Activated CD4-positive, CD25-positive, alpha-beta regulatory T cell treated with anti-CD3 and anti-CD28 coated beads, Interleukin-2, amount 50 U/mL, for 24 hours (primary cell): ENCODE measurements around the gene MYOM3.

Experiments used
- ATAC-seq, 2 donors: fragments of 150-1000 bp; cut with Tn5 transposase; one replicate each; pipeline ENCODE4 v1.10.0; 2021; ENCODE audit warnings: mild to moderate bottlenecking in 1 of 2, moderate library complexity in 1 of 2

Gene MYOM3

DNA sequence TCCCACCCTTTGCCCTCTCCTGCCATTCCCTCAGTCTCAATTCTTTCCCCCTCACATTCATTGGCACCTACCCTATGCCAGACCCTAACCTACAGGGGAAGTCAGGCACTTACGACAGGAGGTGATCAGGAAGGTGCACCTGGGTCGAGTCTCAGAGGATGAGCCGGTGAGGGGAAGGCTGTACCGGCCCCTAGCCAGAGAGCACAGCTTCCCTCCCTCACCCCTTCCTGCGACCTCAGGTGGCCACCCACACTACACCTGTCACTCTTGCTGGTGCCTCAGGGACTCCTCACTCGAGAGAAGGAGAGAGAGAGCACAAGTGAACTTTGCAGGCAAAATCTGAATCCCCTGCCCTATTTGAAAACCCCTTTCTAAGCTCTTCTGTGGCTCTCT, 1.7 kb upstream of the MYOM3 start:
- ATAC-seq, result no peak

DNA sequence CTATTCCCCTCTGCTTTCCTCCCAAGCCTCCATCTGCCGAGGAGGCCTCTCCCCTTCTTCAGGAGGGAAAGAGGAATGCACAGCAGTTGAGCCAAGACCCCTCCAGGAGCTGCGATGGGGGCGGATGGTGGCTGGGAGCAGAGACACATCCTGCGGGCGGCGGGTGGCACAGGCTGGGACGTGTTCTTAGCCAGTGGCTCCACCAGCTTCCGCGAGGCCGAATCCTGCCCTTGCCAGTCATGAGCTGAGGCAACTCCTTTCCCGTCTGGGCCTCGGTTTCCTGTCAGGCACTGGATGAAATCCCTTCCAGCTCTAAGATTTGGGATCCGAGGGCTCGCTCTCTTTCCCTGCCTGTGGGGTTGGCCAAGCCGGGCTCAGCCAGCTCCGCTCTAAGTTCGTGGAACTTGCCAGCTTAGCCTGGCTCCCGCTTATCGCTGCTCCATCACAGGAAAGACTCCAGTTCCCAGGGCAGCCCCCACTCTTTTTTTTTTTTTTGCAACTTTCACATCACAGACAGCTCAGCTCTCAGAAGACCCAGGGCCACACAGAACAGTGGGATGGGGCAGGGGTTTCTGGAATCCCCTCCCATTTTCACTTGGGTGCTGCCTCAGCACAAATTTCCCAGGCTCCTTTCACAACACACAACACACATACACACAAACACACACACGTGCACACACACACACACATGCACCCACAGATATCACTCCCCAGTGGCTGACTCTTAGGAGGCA, 506 bp downstream of the MYOM3 start:
- no peak for ATAC-seq

DNA sequence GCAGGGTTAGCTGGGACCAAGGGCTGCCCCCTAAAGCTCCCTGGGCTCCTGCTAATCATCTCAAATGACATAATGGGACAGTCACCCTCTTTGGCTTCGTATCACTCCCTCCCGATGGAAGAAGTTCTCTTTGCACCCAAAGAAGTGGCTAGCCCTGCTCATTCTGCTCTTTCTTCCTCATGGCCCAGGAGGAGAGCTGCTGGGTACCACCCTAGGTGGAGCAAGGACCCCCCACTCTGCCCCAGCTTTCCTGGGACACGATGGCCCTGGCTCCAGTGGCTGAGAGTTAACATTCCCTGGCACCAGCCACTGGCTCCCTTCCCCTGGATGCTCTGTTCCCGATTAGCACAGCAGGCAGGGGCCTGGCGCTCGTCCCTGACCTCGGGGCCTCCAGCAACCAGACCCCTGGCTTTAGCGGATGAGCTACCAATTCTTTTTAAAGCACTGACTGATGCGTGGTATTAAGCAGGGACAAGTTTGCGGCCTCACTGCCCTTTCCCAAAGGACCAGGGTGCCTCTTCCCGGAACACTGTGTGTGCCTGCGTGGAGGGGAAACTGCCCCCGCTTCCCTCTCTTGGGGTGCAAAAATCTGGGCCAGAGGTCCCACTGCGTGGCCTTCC, 1.2 kb downstream of the MYOM3 start:
- ATAC-seq, result no peak

DNA sequence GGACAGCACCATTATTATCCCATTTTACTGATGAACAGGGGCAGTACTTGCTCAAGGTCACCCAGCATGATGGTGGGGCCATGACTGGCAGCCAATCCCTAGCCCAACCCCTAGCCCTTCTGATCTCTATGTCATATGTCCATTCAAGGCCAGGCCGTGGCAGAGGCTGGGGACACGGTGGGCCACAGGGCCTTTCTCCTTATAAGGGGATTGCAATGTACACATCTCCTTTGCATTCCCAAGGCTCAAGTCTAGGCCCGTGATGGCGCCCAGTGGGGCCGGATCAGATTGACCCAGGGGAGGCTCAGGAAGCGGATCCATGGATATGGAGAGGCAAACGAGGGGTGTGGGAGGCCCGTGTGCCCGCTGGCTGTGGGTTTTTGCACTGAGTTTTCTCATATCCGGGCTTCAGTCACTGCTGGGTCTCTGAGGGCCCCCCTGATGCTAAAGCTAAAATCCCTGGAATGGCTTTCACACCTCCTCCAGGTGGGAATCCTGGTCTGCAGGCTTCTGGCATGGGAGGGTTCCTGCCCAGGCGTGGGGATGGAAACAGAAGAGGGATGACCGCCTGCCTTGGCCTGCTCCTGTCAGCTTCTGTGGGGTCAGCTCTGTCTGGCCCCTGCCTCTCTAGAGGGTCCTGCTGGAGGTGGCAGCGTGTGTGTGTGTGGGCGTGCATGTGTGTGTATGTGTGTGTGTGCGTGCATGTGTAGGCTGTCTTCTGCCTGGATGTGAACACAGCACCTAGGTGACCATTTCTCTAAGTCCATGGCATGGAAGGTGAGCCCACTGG, 2.1 kb downstream of the MYOM3 start:
- no peak for ATAC-seq

DNA sequence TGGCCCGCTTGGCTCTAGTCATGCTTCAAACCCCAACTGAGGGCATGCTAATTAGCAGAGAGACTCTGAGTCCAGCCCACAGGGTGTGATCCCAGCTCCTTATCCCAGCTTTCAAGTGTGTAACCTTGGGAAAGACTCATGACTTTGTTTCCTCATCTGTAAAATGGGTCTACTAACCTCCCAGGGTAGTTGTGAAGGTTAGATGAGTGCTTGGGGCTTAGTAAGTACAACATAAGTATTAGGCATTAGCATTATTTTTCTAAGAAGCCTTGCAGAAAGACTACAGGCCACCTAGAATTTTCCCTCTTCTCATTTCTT, 2.8 kb downstream of the MYOM3 start:
- no peak for ATAC-seq

DNA sequence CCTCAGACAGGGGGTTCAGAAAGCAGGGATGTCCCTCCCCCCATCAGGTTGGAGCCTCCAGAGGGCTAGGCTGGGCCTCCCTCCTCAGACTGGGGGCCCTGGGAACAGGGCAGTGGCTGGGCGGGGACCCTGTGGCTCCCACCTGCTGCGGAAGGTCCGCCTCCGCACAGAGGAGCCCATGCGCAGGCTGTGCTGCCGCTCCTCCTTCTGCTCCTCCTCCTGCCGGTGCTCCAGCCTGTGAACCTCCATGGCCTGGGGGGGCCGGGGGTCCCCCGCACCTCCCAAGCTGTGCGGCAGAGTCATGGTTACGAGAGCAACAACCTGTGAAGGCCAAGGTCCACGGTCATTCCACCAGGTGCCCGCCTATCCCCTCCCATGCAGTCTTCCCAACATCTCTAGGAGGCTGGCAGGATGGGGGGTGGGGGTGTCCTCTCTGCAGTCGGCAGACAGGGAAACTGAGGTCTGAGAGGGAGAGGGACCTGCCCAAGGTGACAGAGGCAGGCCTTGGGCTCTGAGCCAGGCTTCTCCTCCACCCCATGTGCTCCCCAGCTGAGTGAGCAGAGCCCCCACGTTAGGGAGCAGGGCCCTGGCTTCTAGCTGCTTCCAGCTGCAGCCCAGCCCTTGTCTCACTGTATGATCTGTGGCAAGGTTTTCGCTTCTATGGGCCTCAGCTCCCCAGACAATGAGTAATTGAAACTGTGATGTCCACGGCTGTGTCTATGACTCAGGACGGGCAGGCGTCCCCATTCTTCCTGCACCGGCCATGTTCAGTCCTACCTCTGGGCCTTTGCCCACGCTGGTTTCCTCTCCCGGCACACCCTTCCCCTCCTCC, 3.4 kb downstream of the MYOM3 start:
- ATAC-seq, result peak in 1 of 2 donors; percentile 28

DNA sequence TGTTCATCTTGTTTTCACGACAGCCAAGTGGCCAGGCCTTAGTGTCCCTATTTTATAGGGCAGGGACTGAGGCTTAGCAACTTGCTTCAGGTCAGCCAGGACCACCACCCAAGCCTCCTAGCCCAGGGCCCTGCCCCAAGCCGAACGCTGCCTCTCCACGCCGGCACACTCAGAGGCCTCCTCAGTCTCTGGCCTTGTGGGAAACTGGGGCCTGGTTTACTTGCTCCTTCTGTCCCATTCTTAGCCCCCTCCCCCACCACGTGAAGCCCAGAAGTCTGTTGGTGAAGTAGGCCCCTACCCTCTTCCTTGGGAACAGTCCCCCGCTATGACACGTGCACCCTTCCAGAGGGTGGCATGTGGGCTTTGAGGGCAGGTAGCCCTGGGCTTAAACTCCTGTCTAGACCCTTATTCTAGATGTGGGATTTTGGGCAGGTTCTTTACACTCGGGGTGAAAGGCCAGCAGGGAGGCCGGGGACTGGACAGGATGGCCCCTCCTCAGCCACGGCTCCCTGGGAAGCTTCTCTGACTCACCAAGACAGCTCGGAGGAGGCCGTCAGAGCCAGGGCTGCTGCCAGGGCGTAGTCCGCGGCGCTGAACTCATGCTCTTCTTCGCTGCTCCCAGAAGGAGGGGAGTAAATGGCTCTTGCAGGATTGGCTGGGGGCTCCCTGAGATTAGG, 4.3 kb downstream of the MYOM3 start:
- ATAC-seq, result no peak

DNA sequence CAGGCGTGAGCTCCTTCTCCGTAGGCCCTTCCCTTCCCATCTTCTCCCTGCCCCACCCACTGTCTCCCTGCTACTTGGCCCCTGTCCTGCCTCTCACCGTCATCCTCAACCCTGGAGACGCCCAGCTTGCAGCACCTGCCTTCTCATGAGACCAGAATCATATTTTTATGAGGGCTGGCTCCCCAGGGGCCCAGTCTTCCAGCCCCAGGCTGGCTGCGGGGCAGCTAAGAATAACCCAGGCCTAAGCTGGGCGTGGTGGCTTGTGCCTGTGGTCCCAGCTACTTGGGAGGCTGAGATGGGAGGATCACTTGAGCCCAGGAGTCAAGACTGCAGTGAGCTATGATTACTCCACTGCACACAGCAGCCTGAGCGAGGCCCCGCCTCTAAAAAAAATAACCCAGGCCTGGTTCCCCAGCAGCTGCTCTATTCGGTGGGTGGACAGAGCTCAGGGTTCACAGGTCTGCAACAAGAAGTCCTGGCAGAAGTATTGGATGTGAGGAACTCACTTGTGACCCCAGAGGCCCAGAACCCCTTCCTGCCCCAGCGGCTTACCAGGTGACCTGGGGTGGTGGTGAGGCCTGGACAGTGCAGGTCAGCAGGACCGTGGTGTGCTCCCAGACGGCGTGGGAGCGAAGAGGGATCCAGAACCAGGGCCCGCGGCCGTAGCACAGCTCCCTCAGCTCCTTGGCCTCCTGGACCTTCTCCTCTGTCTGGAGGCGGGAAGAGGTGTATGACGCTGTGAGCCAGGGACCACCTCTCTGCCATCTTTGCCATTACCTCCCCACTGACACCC, 6.4 kb downstream of the MYOM3 start:
- no peak for ATAC-seq

DNA sequence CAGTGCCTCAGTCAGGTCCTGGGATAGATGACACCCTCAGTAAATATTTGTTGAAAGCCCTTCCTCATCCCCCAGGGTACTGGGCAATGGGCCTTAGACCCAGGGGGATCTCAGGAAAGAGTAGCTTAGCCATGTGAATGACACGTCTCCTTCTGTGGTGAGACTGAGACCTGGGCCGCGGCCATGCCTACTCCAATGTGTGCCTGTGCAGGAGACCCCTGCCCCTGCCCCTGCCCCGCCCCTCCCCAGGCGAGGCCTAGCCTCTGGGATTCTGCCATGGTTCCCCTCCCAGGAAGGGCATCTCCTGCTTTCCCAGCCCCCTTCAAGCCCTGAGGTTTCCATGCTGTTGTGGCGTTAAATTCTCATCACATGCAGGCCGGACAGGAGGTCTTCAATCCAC, 7.1 kb downstream of the MYOM3 start:
- ATAC-seq, result no peak

DNA sequence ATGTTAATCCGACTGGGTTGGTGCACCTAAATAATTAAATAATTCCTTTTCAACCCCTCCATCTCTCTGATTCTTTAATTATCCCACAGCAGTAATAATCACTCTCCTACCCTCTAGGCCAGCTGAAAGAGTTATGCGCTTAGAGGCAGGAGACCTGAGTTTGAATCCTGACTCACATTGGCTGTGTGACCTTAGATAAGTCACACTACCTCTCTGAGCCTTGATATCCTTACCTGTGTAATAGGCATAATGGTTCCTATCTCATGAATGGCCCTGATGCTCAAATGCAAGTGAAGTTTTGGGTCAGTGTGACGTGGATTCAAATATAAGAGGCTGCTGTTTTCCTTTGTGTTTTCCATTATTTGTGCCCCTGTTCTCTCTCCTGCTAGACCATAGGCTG, 8.1 kb downstream of the MYOM3 start:
- no peak for ATAC-seq

DNA sequence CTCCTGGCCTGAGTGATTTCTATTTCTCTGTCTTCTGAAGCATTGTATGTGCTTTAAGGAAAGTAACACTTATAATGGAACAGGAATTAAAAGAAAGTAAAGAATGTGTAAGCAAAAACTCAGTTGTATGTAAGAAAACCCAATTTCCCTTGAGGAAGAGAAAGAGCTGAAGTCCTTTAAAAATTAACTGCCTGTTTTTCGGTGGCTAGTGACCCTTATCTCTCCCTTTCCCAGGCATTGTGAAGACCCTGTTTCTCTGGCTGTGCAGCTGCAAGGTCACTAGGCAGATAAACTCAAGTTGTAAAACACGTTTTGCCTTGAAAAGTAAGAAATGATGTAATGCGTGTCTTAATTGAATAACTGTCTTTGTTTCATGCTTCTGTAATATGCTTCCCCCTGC, 8.5 kb downstream of the MYOM3 start:
- ATAC-seq, result no peak

DNA sequence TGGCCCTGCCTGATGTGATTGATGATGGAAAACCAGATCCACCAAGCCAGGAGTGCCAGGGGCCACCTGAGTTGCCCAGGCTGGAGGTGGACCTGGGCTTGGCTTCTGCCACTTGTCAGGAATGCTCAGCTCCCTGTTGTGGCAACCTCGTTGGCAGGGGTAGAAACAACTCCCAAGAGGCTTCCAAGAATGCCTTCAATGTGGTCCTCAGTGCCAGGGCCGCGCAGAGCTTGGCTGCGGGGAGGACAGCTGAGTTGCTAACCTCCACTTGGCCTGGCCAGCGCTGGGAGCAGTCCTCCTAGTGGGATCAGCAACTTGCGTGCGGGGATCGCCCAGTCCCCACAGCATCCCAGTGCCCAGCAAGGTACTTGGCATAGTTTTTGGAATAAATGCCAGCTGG, 9.0 kb downstream of the MYOM3 start:
- ATAC-seq, result no peak

DNA sequence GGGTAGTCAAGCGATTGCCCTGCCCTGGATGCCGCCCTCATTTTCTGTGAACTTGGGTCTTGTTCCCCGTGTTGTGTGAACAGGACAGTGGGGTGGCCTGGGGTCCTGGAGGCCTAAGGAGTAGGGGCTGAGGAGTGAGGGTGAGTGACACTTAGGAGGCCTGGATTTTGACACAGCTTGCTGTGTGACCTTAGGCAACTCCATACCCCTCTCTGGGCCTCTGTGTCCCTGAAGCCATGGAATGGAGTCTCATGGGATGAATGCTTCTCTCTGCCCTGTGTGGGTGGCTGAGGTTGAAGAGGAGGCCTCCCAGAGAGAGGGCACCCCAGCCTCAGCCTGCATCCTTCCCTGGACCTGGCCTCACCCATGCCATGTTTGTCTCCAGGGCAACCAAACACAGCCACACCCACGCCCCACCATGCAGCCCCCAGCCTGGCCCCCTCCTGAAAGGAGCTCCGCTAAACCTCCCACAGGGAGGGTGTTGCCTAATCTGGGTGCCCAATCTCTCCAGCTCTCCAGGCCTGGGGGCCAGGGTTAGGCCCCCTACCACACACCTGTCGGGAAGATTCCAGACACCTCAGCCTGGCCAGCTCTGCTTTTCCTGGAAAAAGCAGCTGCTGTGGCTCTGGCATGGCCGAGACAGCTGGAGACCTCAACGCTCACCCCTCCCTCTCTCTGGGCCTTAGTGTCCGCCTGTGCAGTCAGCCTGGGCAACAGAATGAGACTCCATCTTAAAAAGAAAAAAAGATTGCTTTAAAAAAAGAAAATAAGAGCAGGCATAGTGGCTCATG, 9.9 kb downstream of the MYOM3 start:
- ATAC-seq, result no peak

DNA sequence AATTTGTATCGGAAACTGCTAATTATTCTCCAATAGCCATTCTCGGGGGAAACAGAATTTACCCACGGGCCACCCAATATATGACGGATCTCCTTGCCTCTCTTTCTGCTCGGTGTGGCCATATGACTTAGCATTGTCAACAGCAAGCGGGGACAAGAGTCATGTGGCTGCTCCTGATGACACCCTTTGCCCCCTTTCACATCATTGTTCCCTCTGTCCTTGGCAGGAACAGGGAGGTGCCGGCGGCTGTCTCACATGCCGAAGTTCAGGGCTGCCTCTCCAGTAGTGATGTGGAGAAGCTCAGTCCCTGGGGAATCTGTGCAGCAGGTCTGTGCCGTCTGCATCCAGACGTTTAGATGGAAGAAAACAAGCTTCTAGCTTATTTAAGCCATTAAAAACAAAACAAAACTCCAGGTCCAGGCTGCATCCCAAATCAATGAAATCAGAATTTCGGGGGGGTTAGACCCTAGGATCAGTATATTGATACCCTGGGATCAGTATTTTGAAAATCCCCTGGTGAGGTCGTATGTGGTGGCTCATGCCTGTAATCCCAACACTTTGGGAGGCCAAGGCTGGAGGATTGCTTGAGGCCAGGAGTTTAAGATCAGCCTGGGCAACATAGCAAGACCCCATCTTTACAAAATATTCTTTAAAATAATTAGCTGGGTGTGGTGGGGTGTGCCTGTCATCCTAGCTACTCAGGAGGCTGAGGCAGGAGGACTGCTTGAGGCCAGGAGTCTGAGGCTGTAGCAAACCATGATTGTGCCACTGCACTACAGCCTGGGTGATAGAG, 10.8 kb downstream of the MYOM3 start:
- ATAC-seq, result no peak

DNA sequence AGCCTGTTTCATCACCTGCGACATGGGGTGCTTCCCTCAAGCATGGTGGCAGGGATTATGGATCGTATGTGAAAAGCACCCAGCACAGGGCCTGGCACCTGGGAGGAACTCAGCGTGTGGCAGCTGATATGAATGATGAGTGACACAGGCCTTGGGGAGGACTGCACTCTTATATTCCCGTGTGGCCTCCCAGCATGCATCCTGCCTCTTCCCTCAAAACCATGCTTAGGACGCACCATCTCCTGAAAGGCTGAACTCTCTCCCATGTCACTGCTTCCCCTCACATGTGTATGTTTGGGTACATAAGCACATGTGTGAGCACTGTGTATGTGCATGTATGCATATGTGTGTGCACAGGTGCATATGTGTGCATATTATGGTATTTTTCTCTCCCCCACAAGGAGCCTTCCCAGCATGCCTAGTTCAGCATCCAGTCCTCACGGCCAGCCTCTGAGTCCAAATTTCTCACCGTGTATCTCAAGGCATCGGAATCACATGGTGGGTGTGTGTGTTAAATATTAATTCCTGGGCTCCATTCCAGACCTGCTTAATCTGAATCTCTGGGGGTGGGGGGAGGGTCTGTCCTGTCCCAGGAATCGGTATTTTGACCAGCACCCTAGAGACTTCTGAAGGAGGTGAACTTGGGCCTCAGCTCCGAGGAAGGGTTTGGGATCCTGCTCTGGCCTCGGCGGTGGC, 12.8 kb downstream of the MYOM3 start:
- no peak for ATAC-seq

DNA sequence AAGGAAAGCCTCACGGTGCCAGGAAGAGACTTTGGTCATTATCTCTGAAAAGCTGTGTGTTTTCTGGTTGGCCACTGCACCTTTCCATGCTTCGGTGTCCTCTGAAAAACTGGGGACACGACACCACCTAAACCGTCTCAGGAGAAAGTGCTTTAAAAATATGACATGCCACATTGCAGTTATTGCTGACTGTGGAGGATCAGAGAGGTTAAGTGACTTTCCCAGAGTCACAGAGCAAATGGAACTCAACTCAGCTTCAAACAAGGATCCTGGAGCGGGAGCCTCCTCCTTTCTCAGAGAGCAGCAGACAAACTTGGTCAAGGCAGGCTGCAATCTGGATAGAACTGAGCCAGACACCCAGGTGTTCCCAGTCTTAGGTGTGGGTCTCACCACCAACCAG, 13.8 kb downstream of the MYOM3 start:
- no peak for ATAC-seq

DNA sequence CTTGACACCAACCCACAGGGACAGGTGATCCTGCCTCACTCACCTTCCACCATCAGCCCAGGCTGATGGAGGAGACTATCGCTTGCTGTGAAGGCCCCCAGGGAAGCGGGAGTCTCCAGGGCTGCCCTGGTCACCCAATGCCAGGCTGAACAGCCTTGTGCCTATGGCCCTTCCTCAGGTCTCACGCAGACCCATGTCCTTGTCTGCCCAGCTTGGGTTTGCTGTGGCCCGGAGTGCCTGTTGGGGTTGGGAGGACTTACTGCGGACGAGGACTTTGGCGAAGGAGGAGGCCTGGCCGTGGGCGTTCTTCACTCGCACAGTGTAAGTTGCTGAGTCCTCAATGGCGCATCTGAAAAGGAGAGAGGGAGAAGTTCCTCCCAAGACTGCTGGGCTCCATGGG, 14.3 kb downstream of the MYOM3 start:
- ATAC-seq, result no peak

DNA sequence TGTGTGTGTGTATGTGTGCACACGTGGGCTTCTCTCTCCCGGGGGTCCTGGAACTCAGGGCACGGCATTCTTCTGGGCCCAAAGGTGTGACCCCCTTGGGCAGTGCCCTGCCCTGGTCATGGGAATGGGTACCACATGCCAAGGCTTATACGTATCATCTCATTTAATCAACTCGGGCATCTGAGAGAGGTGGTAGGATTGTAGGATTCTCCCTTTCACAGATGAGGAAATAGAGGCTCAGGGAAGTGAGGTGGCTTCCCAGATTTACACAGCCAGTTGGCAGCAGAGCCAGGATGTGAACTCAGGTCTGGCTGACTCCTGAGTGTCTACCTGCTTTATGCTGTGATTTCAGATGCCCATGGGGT, 15.2 kb downstream of the MYOM3 start:
- ATAC-seq, result no peak

DNA sequence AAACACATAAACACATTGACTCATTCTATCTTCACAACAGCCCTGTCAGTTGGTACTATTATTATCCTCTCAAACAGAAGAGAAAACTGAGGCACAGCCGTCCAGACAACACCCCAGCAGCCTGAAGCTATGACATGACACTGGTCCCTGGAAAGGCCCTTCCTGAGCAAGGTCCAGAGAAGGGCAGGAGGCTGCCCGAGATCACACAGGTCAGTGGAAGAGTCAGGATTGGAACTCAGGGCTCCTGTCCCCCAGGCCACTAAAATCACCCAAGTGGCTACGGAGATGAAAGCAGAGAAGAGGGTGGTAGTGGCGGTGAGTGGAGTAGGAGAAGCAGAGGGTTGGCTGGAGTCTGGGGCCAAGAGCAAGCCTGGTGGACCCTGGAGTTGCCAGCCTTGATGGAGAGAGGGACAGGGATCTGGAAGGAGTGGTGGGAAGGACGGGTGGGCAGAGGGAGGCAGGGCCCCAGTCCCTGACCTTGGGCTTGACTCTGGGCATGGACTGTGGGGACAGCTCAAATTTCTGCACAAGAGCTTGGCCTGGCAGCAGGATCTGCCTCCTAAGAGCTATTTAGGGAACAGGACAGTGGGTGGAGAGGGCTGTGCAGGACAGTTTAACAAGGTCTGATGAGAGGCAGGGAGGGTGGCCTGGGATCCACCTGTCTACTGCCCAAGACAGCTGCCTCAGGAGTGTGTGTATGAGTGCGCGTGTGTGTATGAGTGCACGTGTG, 15.8 kb downstream of the MYOM3 start:
- ATAC-seq, result no peak
